Prostate gland (tissue), 2 donors: ENCODE measurements around the gene KCNJ15. TPM values are rescaled to one million over a fixed set of nuclear protein-coding genes. Genes with fewer than 3 reads are reported as not detected.
A peak's percentile ranks its signal among the peaks of the same experiment; 100 is the strongest.

ENCODE experiments used
- DNase-seq: peaks from one replicate; pipeline ENCODE4 v3.0.0-alpha.2; 2019; ENCODE audit warnings: low spot score
- H3K27ac ChIP-seq, 2 donors: fragments of 200-600 bp; sonication (generic); 2 replicates each; pipeline ENCODE4 v1.5.1; 2017 to 2019
- H3K27me3 ChIP-seq: fragments of 200-600 bp; sonication (generic); replicated peaks from 2 replicates; pipeline ENCODE4 v1.5.1; 2019; ENCODE audit not compliant: insufficient read depth
- H3K36me3 ChIP-seq, 2 donors: fragments of 200-600 bp; sonication (generic); 1 replicate in 1 of 2; 2 replicates in 1 of 2; pipeline versions ENCODE4 v1.5.1 to v1.8.1; 2017 to 2019
- H3K4me1 ChIP-seq: fragments of 200-600 bp; sonication (generic); replicated peaks from 2 replicates; pipeline ENCODE4 v1.5.1; 2019
- H3K4me3 ChIP-seq, 2 donors: fragments of 200-600 bp; sonication (generic); 2 replicates each; pipeline ENCODE4 v1.5.1; 2017 to 2019
- H3K9me3 ChIP-seq: fragments of 200-600 bp; sonication (generic); 2 replicates; pipeline ENCODE4 v1.5.1; 2017
- CTCF ChIP-seq, 4 experiments: fragments of 200-600 bp in 2 of 4; fragments of 450-650 bp in 2 of 4; sonication (generic) in 2 of 4; IDR thresholded peaks; 1 replicate in 3 of 4; 2 replicates in 1 of 4; pipeline ENCODE4 v1.5.1; 2016 to 2019; ENCODE audit warnings: antibody characterized with exemption in 4 of 4, mild to moderate bottlenecking in 2 of 4, moderate library complexity in 2 of 4
- POLR2A ChIP-seq: fragments of 450-650 bp; IDR thresholded peaks from one replicate; pipeline ENCODE4 v1.6.1; 2016; ENCODE audit warnings: antibody characterized with exemption, mild to moderate bottlenecking
- POLR2AphosphoS5 ChIP-seq: sonication (generic); formaldehyde crosslinking; IDR thresholded peaks from one replicate; pipeline ENCODE4 v1.6.1; 2017; ENCODE audit warnings: antibody characterized with exemption
- WGBS: methylation state at CpG from one replicate; pipeline ENCODE4 v1.1.5; 2018; 5-methylcytosine and 5-hydroxymethylcytosine counted together
- intact Hi-C: fragments of 100-400 bp; cut with DNase I; formaldehyde crosslinking; loops from one replicate; pipeline ENCODE4 v1.14.2; 2022
- total RNA-seq, 2 donors: library from RNA; depleted of rRNA; stranded (reverse); fragments of >200 nt; gene quantifications; one replicate each; pipeline ENCODE4 v1.1.0, GENCODE V29; 2016

KCNJ15 gene
- total RNA-seq, 2 donors from 2014 or later = 4.5 to 5.6 TPM

DNA sequence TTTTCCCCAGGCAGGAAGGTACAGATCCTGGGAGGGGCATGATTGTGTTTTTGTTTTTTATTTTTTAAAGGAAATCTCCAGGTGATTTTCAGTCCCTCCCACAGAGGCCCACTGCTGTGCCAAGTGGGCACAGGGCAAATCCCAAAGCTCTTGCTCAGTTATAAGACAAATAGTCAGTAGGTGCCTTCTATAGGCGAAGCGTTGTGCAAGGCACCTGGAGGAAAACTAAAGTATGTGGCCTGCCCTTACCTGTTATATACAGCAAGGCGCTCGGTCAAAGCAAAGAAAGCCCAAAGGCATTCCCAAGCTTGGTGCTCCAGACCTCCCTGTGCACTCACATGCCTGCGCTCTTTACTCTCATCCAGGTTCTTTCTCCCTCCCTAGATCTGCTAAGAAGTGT lies 81.0 kb downstream of the KCNJ15 start:
- no peak overlapping the region for H3K4me3 ChIP-seq
- no peaks in the 10 kb centered on the region for H3K27me3 ChIP-seq
- no peak for DNase-seq
- 92% methylated on average over 5 of the region's 5 CpGs for WGBS
- H3K36me3 ChIP-seq = no peaks in the 10 kb centered on the region
- TF ChIP-seq CTCF (IDR thresholded peaks at IDR 0.05) (no peak), POLR2AphosphoS5 (no peak), POLR2A (no peak)
- H3K9me3 ChIP-seq = no peaks in the 10 kb centered on the region
- H3K27ac ChIP-seq = no peak overlapping the region
- H3K4me1 ChIP-seq = no peaks in the 10 kb centered on the region
- intact Hi-C loops = no loop called here

- TF ChIP-seq POLR2A (no peak), CTCF (IDR thresholded peaks at IDR 0.05) (no peak), POLR2AphosphoS5 (no peak)
- Histone ChIP-seq H3K9me3 (no peaks in the 10 kb centered on the region), H3K4me1 (no peaks in the 10 kb centered on the region), H3K27ac (no peak overlapping the region), H3K4me3 (no peak overlapping the region), H3K27me3 (no peaks in the 10 kb centered on the region), H3K36me3 (no peaks in the 10 kb centered on the region)
- intact Hi-C loops = no loop called here
- WGBS = 93% methylated on average over 4 of the region's 4 CpGs
- no peak for DNase-seq
Measured at GRCh38 chr21:38340131-38340530, 83.3 kb downstream of the KCNJ15 start.

DNA sequence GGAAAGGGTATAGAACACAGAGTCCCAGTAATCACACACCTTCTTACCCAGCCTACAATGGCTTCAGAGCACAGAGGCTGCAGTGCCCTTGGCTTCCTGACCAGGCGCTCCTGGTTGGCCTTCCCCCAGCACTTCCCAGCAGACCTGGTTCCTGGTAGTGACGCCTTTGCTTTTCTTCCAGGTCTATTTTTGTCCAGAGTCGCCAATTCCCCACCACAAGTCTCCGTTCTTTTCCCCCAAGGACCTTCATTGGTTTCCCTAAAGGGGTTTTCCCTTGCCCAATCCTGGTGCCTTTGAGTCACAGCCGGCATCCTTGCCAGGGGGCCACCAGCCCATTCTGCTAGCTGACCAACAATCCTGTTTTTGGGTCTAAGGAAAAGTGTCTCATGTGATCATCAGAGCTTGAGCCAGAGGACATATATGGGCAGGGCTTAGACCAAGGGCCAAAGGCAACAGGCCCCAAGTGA lies 84.8 kb downstream of the KCNJ15 start:
- intact Hi-C loops = no loop called here
- no peaks in the 10 kb centered on the region for H3K27me3 ChIP-seq
- no peaks in the 10 kb centered on the region for H3K36me3 ChIP-seq
- H3K27ac ChIP-seq = no peak overlapping the region
- DNase-seq = no peak
- H3K4me1 ChIP-seq = no peaks in the 10 kb centered on the region
- no peaks in the 10 kb centered on the region for H3K9me3 ChIP-seq
- WGBS = 90% methylated on average over 5 of the region's 5 CpGs
- H3K4me3 ChIP-seq = no peak overlapping the region
- no peak for TF ChIP-seq POLR2A
- no peak for TF ChIP-seq POLR2AphosphoS5
- no peak for TF ChIP-seq CTCF (IDR thresholded peaks at IDR 0.05)

GRCh38 chr21:38342739-38343138 lies 85.9 kb downstream of the KCNJ15 start:
- intact Hi-C loops = no loop called here
- no peak for TF ChIP-seq POLR2AphosphoS5
- TF ChIP-seq POLR2A = no peak
- TF ChIP-seq CTCF (IDR thresholded peaks at IDR 0.05) = no peak
- H3K27me3 ChIP-seq = no peaks in the 10 kb centered on the region
- H3K36me3 ChIP-seq = no peaks in the 10 kb centered on the region
- 55% methylated on average over 1 of the region's 1 CpG for WGBS
- H3K9me3 ChIP-seq = no peaks in the 10 kb centered on the region
- H3K27ac ChIP-seq = no peak overlapping the region
- DNase-seq = no peak
- H3K4me1 ChIP-seq = no peaks in the 10 kb centered on the region
- H3K4me3 ChIP-seq = no peak overlapping the region

GRCh38 chr21:38343691-38344090 lies 86.9 kb downstream of the KCNJ15 start:
- Histone ChIP-seq H3K27me3 (no peaks in the 10 kb centered on the region), H3K36me3 (no peaks in the 10 kb centered on the region), H3K4me3 (no peak overlapping the region), H3K27ac (no peak overlapping the region), H3K4me1 (no peaks in the 10 kb centered on the region), H3K9me3 (no peaks in the 10 kb centered on the region)
- WGBS = 45% methylated on average over 6 of the region's 6 CpGs
- TF ChIP-seq POLR2A (no peak), CTCF (IDR thresholded peaks at IDR 0.05) (no peak), POLR2AphosphoS5 (peak; percentile 80)
- intact Hi-C loops = no loop called here
- peak; percentile 83 for DNase-seq
